Activated T-cell treated with anti-CD3 and anti-CD28 coated beads, Interleukin-2, amount 50 U/mL, for 4 hours (primary cell): ENCODE data around the gene LIPC. TPM values are rescaled to one million over a fixed set of nuclear protein-coding genes. Genes with fewer than 3 reads are reported as not detected.
A peak's percentile ranks its signal among the peaks of the same experiment; 100 is the strongest.

Experiments used
- ATAC-seq, 2 donors: fragments of 200-7000 bp; cut with Tn5 transposase; one replicate each; pipeline ENCODE4 v1.10.0; 2021
- DNase-seq: peaks from one replicate; pipeline ENCODE4 v3.0.0-alpha.2; 2020
- H3K27me3 Mint-ChIP-seq: one replicate; pipeline ENCODE4 v1.8.0; 2021; ENCODE audit warnings: low read depth, mixed read lengths
- H3K36me3 Mint-ChIP-seq: one replicate; pipeline ENCODE4 v1.8.0; 2022; ENCODE audit warnings: mixed read lengths; ENCODE audit not compliant: insufficient read depth
- H3K4me1 Mint-ChIP-seq: one replicate; pipeline ENCODE4 v1.8.0; 2021; ENCODE audit warnings: low read depth, mixed read lengths
- H3K4me3 Mint-ChIP-seq: one replicate; pipeline ENCODE4 v1.8.0; 2021; ENCODE audit warnings: mild to moderate bottlenecking, moderate library complexity, mixed read lengths
- H3K9me3 Mint-ChIP-seq: one replicate; pipeline ENCODE4 v1.8.0; 2021; ENCODE audit warnings: mixed read lengths
- total RNA-seq, 3 donors: library from RNA; stranded (reverse); gene quantifications; one replicate each; pipeline ENCODE4 v1.2.1, GENCODE V29; 2021

The LIPC gene
- total RNA-seq, 3 donors from 2014 or later: 0.28 TPM; not detected in 2

GRCh38 chr15:58517682-58518525 lies 86.1 kb downstream of the LIPC start:
- no peaks in the 10 kb centered on the region for H3K36me3 Mint-ChIP-seq
- H3K27me3 Mint-ChIP-seq: no peaks in the 10 kb centered on the region
- H3K4me1 Mint-ChIP-seq: peaks cover 57% of the 10 kb centered on the region
- no peak overlapping the region for H3K4me3 Mint-ChIP-seq
- peak; percentile 56 to 58 for ATAC-seq
- H3K9me3 Mint-ChIP-seq: peaks cover 4% of the 10 kb centered on the region
- DNase-seq: no peak

- Mint-ChIP-seq H3K4me1 (peaks cover 57% of the 10 kb centered on the region), H3K9me3 (peaks cover 4% of the 10 kb centered on the region), H3K36me3 (no peaks in the 10 kb centered on the region), H3K27me3 (no peaks in the 10 kb centered on the region), H3K4me3 (no peak overlapping the region)
- DNase-seq (no peak), ATAC-seq (no peak)
These were observed 86.8 kb downstream of the LIPC start for GRCh38 chr15:58518626-58519025.

- peaks cover 55% of the 10 kb centered on the region for H3K4me1 Mint-ChIP-seq
These were observed 87.7 kb downstream of the LIPC start for GRCh38 chr15:58519516-58519915.

GRCh38 chr15:58520464-58520863 lies 88.7 kb downstream of the LIPC start:
- ATAC-seq (no peak), DNase-seq (no peak)
- Mint-ChIP-seq H3K36me3 (no peaks in the 10 kb centered on the region), H3K27me3 (no peaks in the 10 kb centered on the region), H3K4me3 (no peak overlapping the region), H3K9me3 (no peaks in the 10 kb centered on the region), H3K4me1 (peaks cover 50% of the 10 kb centered on the region)

More at GRCh38 chr15:58519516-58519915, 87.7 kb downstream of the LIPC start:
- no peak for ATAC-seq
- Mint-ChIP-seq H3K36me3 (no peaks in the 10 kb centered on the region), H3K9me3 (peaks cover 4% of the 10 kb centered on the region), H3K4me3 (no peak overlapping the region), H3K27me3 (no peaks in the 10 kb centered on the region)
- no peak for DNase-seq

GRCh38 chr15:58520936-58521292 lies 89.1 kb downstream of the LIPC start:
- H3K27me3 Mint-ChIP-seq: no peaks in the 10 kb centered on the region
- DNase-seq: no peak
- H3K9me3 Mint-ChIP-seq: no peaks in the 10 kb centered on the region
- peaks cover 46% of the 10 kb centered on the region for H3K4me1 Mint-ChIP-seq
- no peaks in the 10 kb centered on the region for H3K36me3 Mint-ChIP-seq
- no peak overlapping the region for H3K4me3 Mint-ChIP-seq
- ATAC-seq: no peak

GRCh38 chr15:58521293-58521991 lies 89.7 kb downstream of the LIPC start:
- H3K9me3 Mint-ChIP-seq: no peaks in the 10 kb centered on the region
- H3K4me3 Mint-ChIP-seq: no peak overlapping the region
- H3K36me3 Mint-ChIP-seq: no peaks in the 10 kb centered on the region
- peaks cover 40% of the 10 kb centered on the region for H3K4me1 Mint-ChIP-seq
- DNase-seq (no peak), ATAC-seq (no peak)
- H3K27me3 Mint-ChIP-seq: no peaks in the 10 kb centered on the region

- peaks cover 32% of the 10 kb centered on the region for H3K4me1 Mint-ChIP-seq
- H3K27me3 Mint-ChIP-seq: no peaks in the 10 kb centered on the region
- no peak for ATAC-seq
- no peaks in the 10 kb centered on the region for H3K36me3 Mint-ChIP-seq
- no peak for DNase-seq
- H3K4me3 Mint-ChIP-seq: no peak overlapping the region
- no peaks in the 10 kb centered on the region for H3K9me3 Mint-ChIP-seq
These were observed 90.6 kb downstream of the LIPC start for GRCh38 chr15:58522391-58522790.

- no peaks in the 10 kb centered on the region for H3K27me3 Mint-ChIP-seq
- H3K36me3 Mint-ChIP-seq: no peaks in the 10 kb centered on the region
- DNase-seq: no peak
- ATAC-seq: no peak
- H3K4me3 Mint-ChIP-seq: no peak overlapping the region
- peaks cover 27% of the 10 kb centered on the region for H3K4me1 Mint-ChIP-seq
- no peaks in the 10 kb centered on the region for H3K9me3 Mint-ChIP-seq
These were observed 91.1 kb downstream of the LIPC start for GRCh38 chr15:58522865-58523264.

- DNase-seq (no peak), ATAC-seq (no peak)
- Mint-ChIP-seq H3K4me3 (no peak overlapping the region), H3K27me3 (no peaks in the 10 kb centered on the region), H3K9me3 (no peaks in the 10 kb centered on the region), H3K36me3 (no peaks in the 10 kb centered on the region), H3K4me1 (peaks cover 19% of the 10 kb centered on the region)
These were observed 91.8 kb downstream of the LIPC start for GRCh38 chr15:58523634-58524033.

GRCh38 chr15:58524247-58524646 lies 92.5 kb downstream of the LIPC start:
- Mint-ChIP-seq H3K4me1 (peaks cover 16% of the 10 kb centered on the region), H3K36me3 (no peaks in the 10 kb centered on the region), H3K9me3 (no peaks in the 10 kb centered on the region), H3K4me3 (no peak overlapping the region), H3K27me3 (no peaks in the 10 kb centered on the region)
- DNase-seq (no peak), ATAC-seq (no peak)

GRCh38 chr15:58525991-58526421 lies 94.2 kb downstream of the LIPC start:
- no peak overlapping the region for H3K4me3 Mint-ChIP-seq
- H3K4me1 Mint-ChIP-seq: peaks cover 5% of the 10 kb centered on the region
- DNase-seq: no peak
- no peak for ATAC-seq
- H3K9me3 Mint-ChIP-seq: no peaks in the 10 kb centered on the region
- H3K36me3 Mint-ChIP-seq: no peaks in the 10 kb centered on the region
- no peaks in the 10 kb centered on the region for H3K27me3 Mint-ChIP-seq

GRCh38 chr15:58526647-58527192 lies 94.9 kb downstream of the LIPC start:
- ATAC-seq (no peak), DNase-seq (no peak)
- no peaks in the 10 kb centered on the region for H3K27me3 Mint-ChIP-seq
- no peaks in the 10 kb centered on the region for H3K36me3 Mint-ChIP-seq
- no peak overlapping the region for H3K4me3 Mint-ChIP-seq
- H3K4me1 Mint-ChIP-seq: no peaks in the 10 kb centered on the region
- H3K9me3 Mint-ChIP-seq: no peaks in the 10 kb centered on the region

GRCh38 chr15:58527573-58528187 lies 95.9 kb downstream of the LIPC start:
- Mint-ChIP-seq H3K27me3 (no peaks in the 10 kb centered on the region), H3K4me1 (no peaks in the 10 kb centered on the region), H3K36me3 (no peaks in the 10 kb centered on the region), H3K4me3 (no peak overlapping the region), H3K9me3 (no peaks in the 10 kb centered on the region)
- ATAC-seq: no peak
- no peak for DNase-seq

GRCh38 chr15:58528188-58528870 lies 96.5 kb downstream of the LIPC start:
- no peak overlapping the region for H3K4me3 Mint-ChIP-seq
- H3K4me1 Mint-ChIP-seq: no peaks in the 10 kb centered on the region
- ATAC-seq (no peak), DNase-seq (no peak)
- no peaks in the 10 kb centered on the region for H3K36me3 Mint-ChIP-seq
- H3K9me3 Mint-ChIP-seq: no peaks in the 10 kb centered on the region
- no peaks in the 10 kb centered on the region for H3K27me3 Mint-ChIP-seq
